OCI-LY1 (cell line): ENCODE data around the gene TFG.

ENCODE experiments used
- H2AFZ ChIP-seq: fragments of 200-600 bp; sonication (generic), shearing (Covaris generic); 2 replicates; pipeline ENCODE4 v1.6.0; 2014; ENCODE audit warnings: antibody characterized with exemption, mild to moderate bottlenecking, low read length
- H3F3A ChIP-seq: fragments of 200-600 bp; sonication (generic), shearing (Covaris generic); 2 replicates; pipeline ENCODE4 v1.6.0; 2014; ENCODE audit warnings: mild to moderate bottlenecking, antibody characterized with exemption, low read length, moderate library complexity; ENCODE audit not compliant: insufficient read depth
- H3K27ac ChIP-seq: fragments of 200-600 bp; sonication (generic); 2 replicates; pipeline ENCODE4 v1.5.1; 2014; ENCODE audit warnings: low read length, mixed run types, mild to moderate bottlenecking, low read depth; ENCODE audit not compliant: poor library complexity, severe bottlenecking
- H3K27me3 ChIP-seq: fragments of 200-600 bp; sonication (generic); 2 replicates; pipeline ENCODE4 v1.6.0; 2014; ENCODE audit warnings: antibody characterized with exemption, mild to moderate bottlenecking, low read length, moderate library complexity; ENCODE audit not compliant: insufficient read depth
- H3K36me3 ChIP-seq: fragments of 200-600 bp; sonication (generic); 2 replicates; pipeline ENCODE4 v1.6.1; 2014; ENCODE audit warnings: mild to moderate bottlenecking, antibody characterized with exemption, low read length, moderate library complexity, mixed read lengths; ENCODE audit not compliant: insufficient read depth
- H3K4me1 ChIP-seq: fragments of 200-600 bp; sonication (generic); 2 replicates; pipeline ENCODE4 v1.5.1; 2014; ENCODE audit warnings: mild to moderate bottlenecking, low read length, moderate library complexity; ENCODE audit not compliant: insufficient read depth, severe bottlenecking
- H3K4me2 ChIP-seq: fragments of 200-600 bp; sonication (generic), shearing (Covaris generic); 2 replicates; pipeline ENCODE4 v1.6.1; 2014; ENCODE audit warnings: low read length
- H3K4me3 ChIP-seq: fragments of 200-600 bp; sonication (generic); 2 replicates; pipeline ENCODE4 v1.5.1; 2014; ENCODE audit warnings: low read length, low read depth, mild to moderate bottlenecking, mixed read lengths; ENCODE audit not compliant: poor library complexity, severe bottlenecking
- H3K79me2 ChIP-seq: fragments of 200-600 bp; shearing (Covaris generic); 2 replicates; pipeline ENCODE4 v1.6.1; 2016; ENCODE audit warnings: mixed run types, low read length, mixed read lengths; ENCODE audit not compliant: insufficient read depth
- H3K9ac ChIP-seq: fragments of 200-600 bp; sonication (generic), shearing (Covaris generic); 2 replicates; pipeline ENCODE4 v1.6.1; 2014; ENCODE audit warnings: mild to moderate bottlenecking, low read length, mixed read lengths
- H3K9me2 ChIP-seq: fragments of 200-600 bp; sonication (generic), shearing (Covaris generic); 2 replicates; pipeline ENCODE4 v1.6.1; 2014; ENCODE audit warnings: low read depth, mild to moderate bottlenecking, low read length, mixed read lengths
- H3K9me3 ChIP-seq: fragments of 200-600 bp; shearing (Covaris generic); 2 replicates; pipeline ENCODE4 v1.6.1; 2014; ENCODE audit warnings: low read length, mixed read lengths
- H4K20me1 ChIP-seq: fragments of 200-600 bp; sonication (generic), shearing (Covaris generic); 2 replicates; pipeline ENCODE4 v1.6.0; 2016; ENCODE audit warnings: mild to moderate bottlenecking, low read length; ENCODE audit not compliant: insufficient read depth
- EZH2 ChIP-seq: fragments of 200-600 bp; sonication (generic), shearing (Covaris generic); IDR thresholded peaks from 2 replicates; pipeline ENCODE4 v1.8.0; 2017; ENCODE audit warnings: borderline replicate concordance, mixed run types, mild to moderate bottlenecking, antibody characterized with exemption, low read length, moderate library complexity, mixed read lengths
- TF ChIP-seq, protein P1 (sequence below): fragments of 200-600 bp; sonication (generic), shearing (Covaris generic); IDR thresholded peaks from 2 replicates; pipeline ENCODE4 v1.5.1; 2017; ENCODE audit warnings: mild to moderate bottlenecking, antibody characterized with exemption, low read length, moderate library complexity, mixed read lengths

The TFG gene

DNA sequence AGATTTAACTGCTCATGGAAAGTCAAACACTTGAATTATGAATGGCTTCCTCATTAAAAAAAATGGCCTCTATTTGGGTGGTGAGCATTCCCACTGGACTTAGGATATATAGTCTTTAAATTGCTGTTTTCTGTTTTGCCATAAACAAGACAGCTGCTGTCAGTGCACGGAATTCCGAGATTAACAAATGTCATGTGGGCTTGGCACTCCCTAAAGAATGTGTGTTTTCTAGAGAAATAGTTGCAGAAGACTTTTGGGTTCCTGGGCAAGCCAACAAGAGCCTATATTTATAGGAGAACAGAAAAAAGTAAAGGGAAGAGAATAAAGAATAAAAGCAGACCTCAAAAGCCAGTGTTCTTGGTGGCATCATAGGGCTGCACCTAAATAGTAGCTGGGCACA is 13.6 kb upstream of the TFG start:
- H3K9ac ChIP-seq = no peak overlapping the region
- no peaks in the 10 kb centered on the region for H3K27me3 ChIP-seq
- H3K4me1 ChIP-seq = no peaks in the 10 kb centered on the region
- H3K4me3 ChIP-seq = no peak overlapping the region
- no peaks in the 10 kb centered on the region for H3F3A ChIP-seq
- no peak overlapping the region for H2AFZ ChIP-seq
- H3K36me3 ChIP-seq = no peaks in the 10 kb centered on the region
- no peak overlapping the region for H3K4me2 ChIP-seq
- no peaks in the 10 kb centered on the region for H3K79me2 ChIP-seq
- H4K20me1 ChIP-seq = no peaks in the 10 kb centered on the region
- H3K9me2 ChIP-seq = no peaks in the 10 kb centered on the region
- no peak overlapping the region for H3K27ac ChIP-seq
- H3K9me3 ChIP-seq = no peaks in the 10 kb centered on the region
- no peak for TF ChIP-seq EZH2
- TF ChIP-seq, protein P1, sequence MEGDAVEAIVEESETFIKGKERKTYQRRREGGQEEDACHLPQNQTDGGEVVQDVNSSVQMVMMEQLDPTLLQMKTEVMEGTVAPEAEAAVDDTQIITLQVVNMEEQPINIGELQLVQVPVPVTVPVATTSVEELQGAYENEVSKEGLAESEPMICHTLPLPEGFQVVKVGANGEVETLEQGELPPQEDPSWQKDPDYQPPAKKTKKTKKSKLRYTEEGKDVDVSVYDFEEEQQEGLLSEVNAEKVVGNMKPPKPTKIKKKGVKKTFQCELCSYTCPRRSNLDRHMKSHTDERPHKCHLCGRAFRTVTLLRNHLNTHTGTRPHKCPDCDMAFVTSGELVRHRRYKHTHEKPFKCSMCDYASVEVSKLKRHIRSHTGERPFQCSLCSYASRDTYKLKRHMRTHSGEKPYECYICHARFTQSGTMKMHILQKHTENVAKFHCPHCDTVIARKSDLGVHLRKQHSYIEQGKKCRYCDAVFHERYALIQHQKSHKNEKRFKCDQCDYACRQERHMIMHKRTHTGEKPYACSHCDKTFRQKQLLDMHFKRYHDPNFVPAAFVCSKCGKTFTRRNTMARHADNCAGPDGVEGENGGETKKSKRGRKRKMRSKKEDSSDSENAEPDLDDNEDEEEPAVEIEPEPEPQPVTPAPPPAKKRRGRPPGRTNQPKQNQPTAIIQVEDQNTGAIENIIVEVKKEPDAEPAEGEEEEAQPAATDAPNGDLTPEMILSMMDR = no peak

DNA sequence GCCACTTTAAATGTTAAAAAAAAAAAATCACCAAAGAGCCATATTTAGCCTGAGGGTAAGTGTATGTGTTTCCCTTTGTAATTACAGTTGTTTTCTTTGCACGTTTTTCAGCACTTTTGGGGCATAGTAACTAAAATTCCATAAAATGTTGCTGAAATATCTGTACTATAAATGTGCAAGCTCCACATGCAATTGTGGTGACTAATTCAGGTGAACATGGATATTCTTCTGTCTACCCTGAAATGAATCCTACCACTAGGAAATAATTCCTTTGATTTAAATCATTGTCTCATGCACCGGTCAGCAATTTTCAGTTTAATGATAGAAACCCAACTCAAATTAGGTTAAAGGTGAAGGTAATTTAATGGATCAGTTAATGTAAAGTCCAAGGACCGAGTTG is 13.1 kb upstream of the TFG start:
- Histone ChIP-seq H3K9ac (no peak overlapping the region), H2AFZ (no peak overlapping the region), H3K27me3 (no peaks in the 10 kb centered on the region), H3K4me3 (no peak overlapping the region), H3K4me1 (no peaks in the 10 kb centered on the region), H3K36me3 (no peaks in the 10 kb centered on the region), H4K20me1 (no peaks in the 10 kb centered on the region), H3K4me2 (no peak overlapping the region), H3F3A (no peaks in the 10 kb centered on the region), H3K27ac (no peak overlapping the region), H3K9me3 (no peaks in the 10 kb centered on the region), H3K79me2 (no peaks in the 10 kb centered on the region), H3K9me2 (no peaks in the 10 kb centered on the region)
- TF ChIP-seq, protein P1 = no peak
- no peak for TF ChIP-seq EZH2

DNA sequence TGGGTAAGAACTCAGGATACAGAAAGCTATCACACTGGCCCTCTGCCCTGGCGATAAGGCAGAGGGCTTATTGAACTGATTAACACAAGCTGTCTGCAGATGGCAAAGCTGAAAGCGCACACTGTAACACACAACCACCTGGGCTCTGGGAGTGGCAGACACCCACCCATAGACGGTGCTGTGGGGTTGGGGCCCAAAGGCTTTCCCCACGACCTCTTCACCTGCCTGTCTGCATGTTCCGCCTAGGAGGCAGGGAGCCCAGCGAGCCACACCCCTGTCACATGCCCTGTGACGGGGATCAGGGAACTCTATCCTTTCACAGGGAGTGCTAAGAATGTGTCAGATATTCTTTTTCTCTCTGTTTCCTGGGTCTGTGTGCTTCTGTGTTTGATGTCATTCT is 12.1 kb upstream of the TFG start:
- no peak overlapping the region for H3K27ac ChIP-seq

More for the DNA sequence above, 12.1 kb upstream of the TFG start:
- H2AFZ ChIP-seq = no peak overlapping the region
- no peak overlapping the region for H3K9ac ChIP-seq
- no peaks in the 10 kb centered on the region for H3K9me2 ChIP-seq
- H3K9me3 ChIP-seq = no peaks in the 10 kb centered on the region
- H3K4me3 ChIP-seq = no peak overlapping the region
- no peaks in the 10 kb centered on the region for H3K27me3 ChIP-seq
- no peaks in the 10 kb centered on the region for H4K20me1 ChIP-seq
- no peaks in the 10 kb centered on the region for H3K36me3 ChIP-seq
- no peaks in the 10 kb centered on the region for H3K4me1 ChIP-seq
- H3K79me2 ChIP-seq = no peaks in the 10 kb centered on the region
- no peaks in the 10 kb centered on the region for H3F3A ChIP-seq
- TF ChIP-seq, protein P1 = no peak
- TF ChIP-seq EZH2 = no peak
- no peak overlapping the region for H3K4me2 ChIP-seq
